Keratinocyte (primary cell): ENCODE results near the gene RMND1.

ENCODE experiments used
- EZH2 ChIP-seq: IDR thresholded peaks from one replicate; pipeline ENCODE4 v1.6.1; 2012; ENCODE audit warnings: inconsistent platforms, mild to moderate bottlenecking, low read length, moderate library complexity
- TF ChIP-seq, protein P1 (sequence below), 3 experiments: IDR thresholded peaks in 1 of 3; conservative IDR thresholded peaks in 1 of 3; optimal IDR thresholded peaks in 1 of 3; 2 replicates in 2 of 3; 3 replicates in 1 of 3; pipeline versions ENCODE3 to v1.5.1; 2011; ENCODE audit warnings: low read length in 3 of 3, mild to moderate bottlenecking in 3 of 3, moderate library complexity in 2 of 3, control low read depth in 1 of 3, inconsistent platforms in 1 of 3; ENCODE audit not compliant: insufficient read depth in 2 of 3; ENCODE audit errors: extremely low read depth in 1 of 3

DNA sequence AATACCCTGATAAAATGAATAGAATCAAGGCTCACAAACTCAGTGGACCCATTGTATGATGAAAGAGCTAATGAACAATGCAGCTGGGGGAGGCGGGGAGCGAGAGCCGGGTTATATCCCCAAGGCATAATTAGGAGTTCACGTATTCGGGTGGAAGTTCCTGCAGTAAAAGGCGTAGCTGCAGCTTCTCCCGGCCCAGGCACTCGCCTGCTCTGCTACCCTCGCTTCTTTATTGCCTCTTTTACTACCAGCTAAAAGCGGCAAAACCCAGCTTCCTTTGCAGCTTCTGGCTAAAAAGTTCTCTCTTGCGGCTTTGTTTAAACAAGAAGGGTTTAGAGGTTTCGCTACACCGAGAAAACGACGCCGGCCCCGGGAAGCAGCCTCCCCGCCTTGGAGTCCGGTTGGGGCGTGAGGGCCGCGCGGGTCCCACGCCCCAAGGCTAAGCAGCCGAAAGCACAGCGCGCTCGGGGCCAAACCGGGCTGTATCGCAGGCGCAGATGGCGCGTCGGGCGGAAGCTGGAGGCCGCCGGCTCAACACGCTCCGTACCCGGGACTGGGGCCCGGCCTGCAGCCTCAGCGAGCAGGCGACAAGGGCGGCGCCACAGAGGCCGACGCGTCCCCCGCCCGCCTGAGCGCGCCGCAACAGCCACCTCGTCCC lies 62.2 kb downstream of the RMND1 start:
- TF ChIP-seq, protein P1, sequence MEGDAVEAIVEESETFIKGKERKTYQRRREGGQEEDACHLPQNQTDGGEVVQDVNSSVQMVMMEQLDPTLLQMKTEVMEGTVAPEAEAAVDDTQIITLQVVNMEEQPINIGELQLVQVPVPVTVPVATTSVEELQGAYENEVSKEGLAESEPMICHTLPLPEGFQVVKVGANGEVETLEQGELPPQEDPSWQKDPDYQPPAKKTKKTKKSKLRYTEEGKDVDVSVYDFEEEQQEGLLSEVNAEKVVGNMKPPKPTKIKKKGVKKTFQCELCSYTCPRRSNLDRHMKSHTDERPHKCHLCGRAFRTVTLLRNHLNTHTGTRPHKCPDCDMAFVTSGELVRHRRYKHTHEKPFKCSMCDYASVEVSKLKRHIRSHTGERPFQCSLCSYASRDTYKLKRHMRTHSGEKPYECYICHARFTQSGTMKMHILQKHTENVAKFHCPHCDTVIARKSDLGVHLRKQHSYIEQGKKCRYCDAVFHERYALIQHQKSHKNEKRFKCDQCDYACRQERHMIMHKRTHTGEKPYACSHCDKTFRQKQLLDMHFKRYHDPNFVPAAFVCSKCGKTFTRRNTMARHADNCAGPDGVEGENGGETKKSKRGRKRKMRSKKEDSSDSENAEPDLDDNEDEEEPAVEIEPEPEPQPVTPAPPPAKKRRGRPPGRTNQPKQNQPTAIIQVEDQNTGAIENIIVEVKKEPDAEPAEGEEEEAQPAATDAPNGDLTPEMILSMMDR (optimal IDR thresholded peaks at IDR 0.05 in 1 of 3, IDR thresholded peaks at IDR 0.05 in 1 of 3, conservative IDR thresholded peaks at IDR 0.05 in 1 of 3; ENCODE audit: extremely low read depth in 1 of 3, insufficient read depth in 2 of 3, low read length in 3 of 3), result peak in 1 of 3 experiments; percentile 8
- TF ChIP-seq EZH2, result no peak
